A549 (cell line): ENCODE data around the gene EBF4.

ENCODE experiments used
- POLR2A ChIP-seq: IDR thresholded peaks from 2 replicates; pipeline ENCODE4 v1.6.1; 2012; ENCODE audit warnings: mild to moderate bottlenecking, low read length
- TF ChIP-seq, protein P1 (sequence below): fragments of >200 bp; sonication (Bioruptor Twin); formaldehyde crosslinking; IDR thresholded peaks from 3 replicates; pipeline ENCODE4 v1.5.1; 2016
- TF ChIP-seq, protein P2 (sequence below): fragments of 250-450 bp; sonication (Bioruptor Pico); IDR thresholded peaks from 2 replicates; pipeline ENCODE4 v1.5.0; 2021; ENCODE audit warnings: mild to moderate bottlenecking, moderate library complexity, borderline replicate concordance
- TF ChIP-seq, protein P3 (sequence below): fragments of 150-350 bp; IDR thresholded peaks from 2 replicates; pipeline ENCODE4 v1.6.1; 2014; ENCODE audit warnings: low read depth, mild to moderate bottlenecking, low read length

DNA sequence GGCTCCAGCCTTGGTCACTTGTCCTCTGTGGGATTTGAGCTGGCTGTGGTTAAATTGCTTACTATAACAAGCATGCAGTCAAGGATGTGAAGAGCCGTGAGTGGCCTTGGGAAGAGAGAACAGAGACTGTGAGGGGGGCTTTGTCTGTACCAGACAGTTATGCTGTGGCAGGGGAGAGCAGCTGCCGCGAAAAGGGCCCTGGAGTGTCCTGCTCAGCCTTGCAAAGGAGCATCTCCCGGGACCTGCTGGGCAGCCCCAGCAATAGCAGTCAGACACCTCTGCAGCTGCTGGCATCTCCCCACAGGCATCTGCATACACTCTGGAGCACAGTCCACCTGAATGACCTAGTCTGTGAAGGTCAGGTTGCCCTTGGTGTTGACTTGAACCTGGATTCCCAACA is 6.3 kb downstream of the EBF4 start:
- TF ChIP-seq, protein P1, sequence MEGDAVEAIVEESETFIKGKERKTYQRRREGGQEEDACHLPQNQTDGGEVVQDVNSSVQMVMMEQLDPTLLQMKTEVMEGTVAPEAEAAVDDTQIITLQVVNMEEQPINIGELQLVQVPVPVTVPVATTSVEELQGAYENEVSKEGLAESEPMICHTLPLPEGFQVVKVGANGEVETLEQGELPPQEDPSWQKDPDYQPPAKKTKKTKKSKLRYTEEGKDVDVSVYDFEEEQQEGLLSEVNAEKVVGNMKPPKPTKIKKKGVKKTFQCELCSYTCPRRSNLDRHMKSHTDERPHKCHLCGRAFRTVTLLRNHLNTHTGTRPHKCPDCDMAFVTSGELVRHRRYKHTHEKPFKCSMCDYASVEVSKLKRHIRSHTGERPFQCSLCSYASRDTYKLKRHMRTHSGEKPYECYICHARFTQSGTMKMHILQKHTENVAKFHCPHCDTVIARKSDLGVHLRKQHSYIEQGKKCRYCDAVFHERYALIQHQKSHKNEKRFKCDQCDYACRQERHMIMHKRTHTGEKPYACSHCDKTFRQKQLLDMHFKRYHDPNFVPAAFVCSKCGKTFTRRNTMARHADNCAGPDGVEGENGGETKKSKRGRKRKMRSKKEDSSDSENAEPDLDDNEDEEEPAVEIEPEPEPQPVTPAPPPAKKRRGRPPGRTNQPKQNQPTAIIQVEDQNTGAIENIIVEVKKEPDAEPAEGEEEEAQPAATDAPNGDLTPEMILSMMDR: no peak
- TF ChIP-seq POLR2A: no peak
- TF ChIP-seq, protein P2, sequence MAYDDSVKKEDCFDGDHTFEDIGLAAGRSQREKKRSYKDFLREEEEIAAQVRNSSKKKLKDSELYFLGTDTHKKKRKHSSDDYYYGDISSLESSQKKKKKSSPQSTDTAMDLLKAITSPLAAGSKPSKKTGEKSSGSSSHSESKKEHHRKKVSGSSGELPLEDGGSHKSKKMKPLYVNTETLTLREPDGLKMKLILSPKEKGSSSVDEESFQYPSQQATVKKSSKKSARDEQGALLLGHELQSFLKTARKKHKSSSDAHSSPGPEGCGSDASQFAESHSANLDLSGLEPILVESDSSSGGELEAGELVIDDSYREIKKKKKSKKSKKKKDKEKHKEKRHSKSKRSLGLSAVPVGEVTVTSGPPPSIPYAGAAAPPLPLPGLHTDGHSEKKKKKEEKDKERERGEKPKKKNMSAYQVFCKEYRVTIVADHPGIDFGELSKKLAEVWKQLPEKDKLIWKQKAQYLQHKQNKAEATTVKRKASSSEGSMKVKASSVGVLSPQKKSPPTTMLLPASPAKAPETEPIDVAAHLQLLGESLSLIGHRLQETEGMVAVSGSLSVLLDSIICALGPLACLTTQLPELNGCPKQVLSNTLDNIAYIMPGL: no peak
- TF ChIP-seq, protein P3, sequence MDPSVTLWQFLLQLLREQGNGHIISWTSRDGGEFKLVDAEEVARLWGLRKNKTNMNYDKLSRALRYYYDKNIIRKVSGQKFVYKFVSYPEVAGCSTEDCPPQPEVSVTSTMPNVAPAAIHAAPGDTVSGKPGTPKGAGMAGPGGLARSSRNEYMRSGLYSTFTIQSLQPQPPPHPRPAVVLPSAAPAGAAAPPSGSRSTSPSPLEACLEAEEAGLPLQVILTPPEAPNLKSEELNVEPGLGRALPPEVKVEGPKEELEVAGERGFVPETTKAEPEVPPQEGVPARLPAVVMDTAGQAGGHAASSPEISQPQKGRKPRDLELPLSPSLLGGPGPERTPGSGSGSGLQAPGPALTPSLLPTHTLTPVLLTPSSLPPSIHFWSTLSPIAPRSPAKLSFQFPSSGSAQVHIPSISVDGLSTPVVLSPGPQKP: no peak
